Sigmoid colon (tissue), 7 donors: ENCODE measurements around the gene PCSK5. TPM values are rescaled to one million over a fixed set of nuclear protein-coding genes. Genes with fewer than 3 reads are reported as not detected.

Experiments used
- DNase-seq: peaks from one replicate; pipeline ENCODE4 v3.0.0-alpha.2; 2019
- H3K27ac ChIP-seq, 4 donors: fragments of 200-600 bp; sonication (generic); one replicate each; pipeline ENCODE4 v1.5.1; 2016 to 2019; ENCODE audit warnings: mild to moderate bottlenecking in 1 of 4
- H3K27me3 ChIP-seq, 3 donors: fragments of 200-600 bp; sonication (generic); one replicate each; pipeline ENCODE4 v1.5.1; 2019; ENCODE audit warnings: mild to moderate bottlenecking in 1 of 3
- H3K36me3 ChIP-seq, 4 donors: fragments of 200-600 bp; sonication (generic); one replicate each; pipeline ENCODE4 v1.5.1; 2016 to 2019
- H3K4me1 ChIP-seq, 4 donors: fragments of 200-600 bp; sonication (generic); one replicate each; pipeline ENCODE4 v1.5.1; 2017 to 2019
- H3K4me3 ChIP-seq, 4 donors: fragments of 200-600 bp; sonication (generic); one replicate each; pipeline ENCODE4 v1.5.1; 2017 to 2019; ENCODE audit warnings: mild to moderate bottlenecking in 2 of 4, moderate library complexity in 1 of 4
- H3K9me3 ChIP-seq, 4 donors: fragments of 200-600 bp in 3 of 4; sonication (generic) in 3 of 4; one replicate each; pipeline versions ENCODE4 v1.5.1 to v1.6.1; 2013 to 2019
- EP300 ChIP-seq, 4 donors: sonication (generic); formaldehyde crosslinking; IDR thresholded peaks; one replicate each; pipeline ENCODE4 v1.6.1; 2017; ENCODE audit warnings: antibody characterized with exemption in 4 of 4
- POLR2A ChIP-seq, 2 donors: fragments of 450-650 bp; IDR thresholded peaks; one replicate each; pipeline ENCODE4 v1.6.1; 2016; ENCODE audit warnings: antibody characterized with exemption in 2 of 2, mild to moderate bottlenecking in 2 of 2, moderate library complexity in 2 of 2
- POLR2AphosphoS5 ChIP-seq, 4 donors: sonication (generic); formaldehyde crosslinking; IDR thresholded peaks; one replicate each; pipeline ENCODE4 v1.6.1; 2017; ENCODE audit warnings: antibody characterized with exemption in 4 of 4
- WGBS, 2 donors: extraction: QIAGEN DNeasy Blood & Tissue Kit; methylation state at CpG; one replicate each; pipeline ENCODE4 v1.1.7; 2013; 5-methylcytosine and 5-hydroxymethylcytosine counted together
- intact Hi-C: fragments of 100-400 bp; cut with DNase I; formaldehyde crosslinking; loops from one replicate; pipeline ENCODE4 v1.15.1; 2023
- polyA plus RNA-seq, 3 donors: library from polyadenylated mRNA; stranded (reverse); fragments of 200-250 nt; gene quantifications; one replicate each; pipeline ENCODE4 v1.2.3, GENCODE V29; 2013
- total RNA-seq, 4 donors: library from RNA; depleted of rRNA; stranded (reverse); fragments of >200 nt; gene quantifications; one replicate each; pipeline ENCODE4 v1.1.0, GENCODE V29; 2016
- TF ChIP-seq, protein P1 (sequence below), 4 experiments: fragments of 450-650 bp in 3 of 4; fragments of 200-600 bp in 1 of 4; IDR thresholded peaks; one replicate each; pipeline ENCODE4 v1.5.1; 2016 to 2019; ENCODE audit warnings: antibody characterized with exemption in 4 of 4, mild to moderate bottlenecking in 3 of 4, moderate library complexity in 2 of 4
- donor health status: healthy with polysubstance abuse.
- donor health status: Bipolar disorder and iron deficiency.
- donor health status: healthy.

PCSK5 gene
- total and polyA plus RNA-seq, 7 donors: 2.4 to 23.5 (median 8.4) TPM

DNA sequence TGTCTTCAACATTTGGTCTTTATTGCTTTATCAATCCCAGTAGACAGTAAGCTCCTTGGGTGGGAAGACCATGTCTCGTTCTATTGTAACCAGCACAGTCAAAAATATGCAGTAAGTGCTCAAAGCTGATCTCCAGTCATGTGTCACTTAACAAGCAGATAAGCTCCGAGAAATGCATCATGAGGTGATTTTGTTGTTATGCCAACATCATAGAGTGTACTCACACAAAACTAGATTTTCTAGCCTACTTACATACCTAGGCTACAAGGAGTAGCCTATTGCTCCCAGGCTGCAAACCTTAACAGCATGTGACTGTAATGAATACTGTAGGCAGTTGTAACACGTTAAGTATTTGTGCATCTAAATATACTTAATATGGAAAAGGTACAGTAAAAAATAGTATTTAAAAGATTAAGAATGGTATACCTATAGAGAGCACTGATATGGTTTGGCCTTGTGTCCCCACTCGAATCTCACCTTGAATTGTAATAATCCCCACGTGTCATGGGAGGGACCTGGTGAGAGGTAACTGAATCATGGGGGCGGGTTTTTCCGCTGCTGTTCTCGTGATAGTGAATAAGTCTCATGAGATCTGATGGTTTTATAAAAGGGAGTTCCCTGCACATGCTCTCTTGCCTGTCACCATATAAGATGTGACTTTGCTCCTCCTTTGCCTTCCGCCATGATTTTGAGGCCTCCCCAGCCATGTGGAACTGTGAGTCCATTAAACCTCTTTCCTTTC, 39.8 kb upstream of the PCSK5 start:
- TF ChIP-seq, protein P1, sequence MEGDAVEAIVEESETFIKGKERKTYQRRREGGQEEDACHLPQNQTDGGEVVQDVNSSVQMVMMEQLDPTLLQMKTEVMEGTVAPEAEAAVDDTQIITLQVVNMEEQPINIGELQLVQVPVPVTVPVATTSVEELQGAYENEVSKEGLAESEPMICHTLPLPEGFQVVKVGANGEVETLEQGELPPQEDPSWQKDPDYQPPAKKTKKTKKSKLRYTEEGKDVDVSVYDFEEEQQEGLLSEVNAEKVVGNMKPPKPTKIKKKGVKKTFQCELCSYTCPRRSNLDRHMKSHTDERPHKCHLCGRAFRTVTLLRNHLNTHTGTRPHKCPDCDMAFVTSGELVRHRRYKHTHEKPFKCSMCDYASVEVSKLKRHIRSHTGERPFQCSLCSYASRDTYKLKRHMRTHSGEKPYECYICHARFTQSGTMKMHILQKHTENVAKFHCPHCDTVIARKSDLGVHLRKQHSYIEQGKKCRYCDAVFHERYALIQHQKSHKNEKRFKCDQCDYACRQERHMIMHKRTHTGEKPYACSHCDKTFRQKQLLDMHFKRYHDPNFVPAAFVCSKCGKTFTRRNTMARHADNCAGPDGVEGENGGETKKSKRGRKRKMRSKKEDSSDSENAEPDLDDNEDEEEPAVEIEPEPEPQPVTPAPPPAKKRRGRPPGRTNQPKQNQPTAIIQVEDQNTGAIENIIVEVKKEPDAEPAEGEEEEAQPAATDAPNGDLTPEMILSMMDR (IDR thresholded peaks at IDR 0.05): no peak
- TF ChIP-seq EP300 (IDR thresholded peaks at IDR 0.05) (no peak), POLR2A (IDR thresholded peaks at IDR 0.05) (no peak), POLR2AphosphoS5 (IDR thresholded peaks at IDR 0.05) (no peak)
- no peaks in the 10 kb centered on the region for H3K27me3 ChIP-seq
- WGBS, 2 donors: 89 to 95% methylated on average over 9 of the region's 9 CpGs
- no peak overlapping the region for H3K27ac ChIP-seq
- no peak overlapping the region for H3K4me3 ChIP-seq
- H3K36me3 ChIP-seq: no peaks in the 10 kb centered on the region
- intact Hi-C loops: no loop called here
- no peak for DNase-seq
- H3K9me3 ChIP-seq: no peaks in the 10 kb centered on the region
- H3K4me1 ChIP-seq: no peaks in the 10 kb centered on the region

- TF ChIP-seq, protein P1 (IDR thresholded peaks at IDR 0.05): no peak
- TF ChIP-seq EP300 (IDR thresholded peaks at IDR 0.05): no peak
- DNase-seq: no peak
- WGBS, 2 donors: 80 to 82% methylated on average over 6 of the region's 6 CpGs
- Histone ChIP-seq H3K27ac (no peak overlapping the region), H3K36me3 (no peaks in the 10 kb centered on the region), H3K27me3 (no peaks in the 10 kb centered on the region), H3K9me3 (no peaks in the 10 kb centered on the region), H3K4me3 (no peak overlapping the region), H3K4me1 (no peaks in the 10 kb centered on the region)
- intact Hi-C loops: no loop called here
These were observed 38.6 kb upstream of the PCSK5 start for GRCh38 chr9:75851917-75852316.

DNA sequence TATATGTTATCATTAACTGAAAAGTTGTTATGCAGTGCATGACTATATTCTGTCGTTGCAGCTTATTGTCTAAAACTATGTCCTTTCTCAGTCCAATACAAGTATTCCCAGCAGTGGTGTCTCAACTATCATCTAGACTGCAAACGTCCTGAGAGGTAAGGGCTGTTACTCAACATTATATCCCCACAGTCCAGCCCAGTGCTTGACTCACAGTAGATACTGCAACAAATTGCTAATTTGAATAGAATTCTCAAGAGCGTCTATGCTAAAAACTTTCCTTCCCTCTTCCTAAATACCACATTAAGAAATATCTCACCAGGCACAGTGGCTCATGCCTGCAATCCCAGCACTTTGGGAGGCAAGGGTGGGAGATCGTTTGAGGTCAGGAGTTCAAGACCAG, 37.7 kb upstream of the PCSK5 start:
- Histone ChIP-seq H3K36me3 (no peaks in the 10 kb centered on the region), H3K4me3 (no peak overlapping the region), H3K27me3 (no peaks in the 10 kb centered on the region), H3K9me3 (no peaks in the 10 kb centered on the region), H3K27ac (no peak overlapping the region), H3K4me1 (no peaks in the 10 kb centered on the region)
- TF ChIP-seq, protein P1 (IDR thresholded peaks at IDR 0.05): no peak
- no peak for TF ChIP-seq EP300 (IDR thresholded peaks at IDR 0.05)
- TF ChIP-seq POLR2AphosphoS5 (IDR thresholded peaks at IDR 0.05): no peak
- no peak for DNase-seq
- 80 to 83% methylated on average over 4 of the region's 4 CpGs for WGBS, 2 donors
- intact Hi-C loops: no loop called here

GRCh38 chr9:75855509-75855908, 35.0 kb upstream of the PCSK5 start:
- Histone ChIP-seq H3K4me3 (no peak overlapping the region), H3K27ac (no peak overlapping the region), H3K4me1 (no peaks in the 10 kb centered on the region), H3K9me3 (no peaks in the 10 kb centered on the region), H3K27me3 (no peaks in the 10 kb centered on the region), H3K36me3 (no peaks in the 10 kb centered on the region)
- DNase-seq: no peak
- TF ChIP-seq POLR2A (IDR thresholded peaks at IDR 0.05) (no peak), POLR2AphosphoS5 (IDR thresholded peaks at IDR 0.05) (no peak), EP300 (IDR thresholded peaks at IDR 0.05) (no peak)
- TF ChIP-seq, protein P1 (IDR thresholded peaks at IDR 0.05): no peak
- 21 to 45% methylated on average over 5 of the region's 5 CpGs for WGBS, 2 donors
- intact Hi-C loops: no loop called here
